ENCODE measurements around the gene SCRN2.
A peak's percentile ranks its signal among the peaks of the same experiment; 100 is the strongest.

Gene SCRN2

GRCh38 chr17:47792457-47792856, 48.6 kb downstream of the SCRN2 start:
- peaks cover 2% of the 10 kb centered on the region for H3K4me1 ChIP-seq (ENCODE audit: control insufficient read depth, insufficient read depth, low read length)
- H3K36me3 ChIP-seq (ENCODE audit: control insufficient read depth, insufficient read depth, low read length, severe bottlenecking): no peaks in the 10 kb centered on the region
- H3K4me3 ChIP-seq (ENCODE audit: low read length): no peak overlapping the region
- DNase-seq (ENCODE audit: low read depth): no peak
- peaks cover 66% of the 10 kb centered on the region for H3K27me3 ChIP-seq (replicated peaks; ENCODE audit: control insufficient read depth, insufficient read depth, low read length)
- H3K9me3 ChIP-seq (ENCODE audit: control insufficient read depth, low read length): no peaks in the 10 kb centered on the region
- H3K9ac ChIP-seq (ENCODE audit: low read length): no peak overlapping the region

DNA sequence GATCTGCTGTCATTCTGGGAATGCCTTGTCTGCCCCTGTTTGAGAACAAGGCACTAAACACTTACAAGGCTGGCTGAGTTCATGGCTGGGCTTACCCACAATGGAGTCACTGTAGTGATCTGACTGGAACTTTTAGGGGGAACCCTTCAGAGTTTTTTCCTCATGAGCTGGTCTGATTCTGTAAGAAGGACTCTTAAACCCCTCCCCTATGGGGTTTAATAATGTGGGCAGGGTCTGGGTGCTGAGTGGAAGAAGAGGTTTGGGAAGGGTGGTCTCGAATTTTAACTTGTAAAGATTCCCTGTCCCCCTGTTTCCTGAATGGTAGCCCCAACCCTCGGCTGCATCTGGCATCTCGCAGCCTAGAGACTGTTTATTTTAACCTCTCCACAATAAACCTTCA, 50.0 kb downstream of the SCRN2 start:
- Histone ChIP-seq H3K9me3 (ENCODE audit: control insufficient read depth, low read length) (no peaks in the 10 kb centered on the region), H3K27me3 (replicated peaks; ENCODE audit: control insufficient read depth, insufficient read depth, low read length) (peaks cover 71% of the 10 kb centered on the region), H3K4me3 (ENCODE audit: low read length) (no peak overlapping the region), H3K9ac (ENCODE audit: low read length) (no peak overlapping the region), H3K36me3 (ENCODE audit: control insufficient read depth, insufficient read depth, low read length, severe bottlenecking) (no peaks in the 10 kb centered on the region), H3K4me1 (ENCODE audit: control insufficient read depth, insufficient read depth, low read length) (peaks cover 2% of the 10 kb centered on the region)
- DNase-seq (ENCODE audit: low read depth): no peak

GRCh38 chr17:47789611-47790561, 51.2 kb downstream of the SCRN2 start:
- H3K27me3 ChIP-seq (replicated peaks; ENCODE audit: control insufficient read depth, insufficient read depth, low read length): peaks cover 70% of the 10 kb centered on the region
- DNase-seq (ENCODE audit: low read depth): peak; percentile 78

More at GRCh38 chr17:47789611-47790561, 51.2 kb downstream of the SCRN2 start:
- Histone ChIP-seq H3K4me3 (ENCODE audit: low read length) (peak overlapping the region; percentile 69), H3K9me3 (ENCODE audit: control insufficient read depth, low read length) (no peaks in the 10 kb centered on the region), H3K4me1 (ENCODE audit: control insufficient read depth, insufficient read depth, low read length) (peaks cover 2% of the 10 kb centered on the region), H3K36me3 (ENCODE audit: control insufficient read depth, insufficient read depth, low read length, severe bottlenecking) (no peaks in the 10 kb centered on the region), H3K9ac (ENCODE audit: low read length) (no peak overlapping the region)
